Fibroblast of lung (primary cell): ENCODE measurements around the gene CIAPIN1. TPM values are rescaled to one million over a fixed set of nuclear protein-coding genes. Genes with fewer than 3 reads are reported as not detected.

ENCODE experiments used
- DNase-seq, 2 donors: peaks; one replicate each; pipeline versions ENCODE4 v3.0.0 to v3.0.0-alpha.2; 2010; ENCODE audit warnings: low read depth in 2 of 2
- H2AFZ ChIP-seq: 2 replicates; pipeline ENCODE4 v1.5.1; 2012; ENCODE audit warnings: low read length, control low read depth, inconsistent platforms
- H3K27ac ChIP-seq: 2 replicates; pipeline ENCODE4 v1.5.1; 2011; ENCODE audit warnings: low read length, control low read depth; ENCODE audit not compliant: insufficient read depth
- H3K27me3 ChIP-seq: 2 replicates; pipeline ENCODE4 v1.5.1; 2011; ENCODE audit warnings: mild to moderate bottlenecking, low read length; ENCODE audit not compliant: control insufficient read depth, insufficient read depth
- H3K36me3 ChIP-seq: 2 replicates; pipeline ENCODE4 v1.5.1; 2011; ENCODE audit warnings: low read length; ENCODE audit not compliant: control insufficient read depth, insufficient read depth
- H3K4me1 ChIP-seq: 2 replicates; pipeline ENCODE4 v1.5.1; 2011; ENCODE audit warnings: low read length; ENCODE audit not compliant: control insufficient read depth, insufficient read depth; ENCODE audit errors: extremely low read depth
- H3K4me2 ChIP-seq: 2 replicates; pipeline ENCODE4 v1.5.1; 2011; ENCODE audit warnings: low read length, control low read depth; ENCODE audit not compliant: insufficient read depth; ENCODE audit errors: extremely low read depth
- H3K4me3 ChIP-seq, 4 experiments: fragments of 200-600 bp in 1 of 4; sonication (generic) in 1 of 4; replicated peaks in 1 of 4; 2 replicates each; pipeline ENCODE4 v1.5.1; 2011 to 2016; ENCODE audit warnings: low read length in 4 of 4, low read depth in 3 of 4, mild to moderate bottlenecking in 3 of 4, control low read depth in 2 of 4, inconsistent platforms in 1 of 4, mixed read lengths in 1 of 4; ENCODE audit not compliant: insufficient read depth in 1 of 4; ENCODE audit errors: control extremely low read depth in 1 of 4
- H3K79me2 ChIP-seq: 2 replicates; pipeline ENCODE4 v1.5.1; 2012; ENCODE audit warnings: mild to moderate bottlenecking, low read length, inconsistent platforms; ENCODE audit not compliant: control insufficient read depth, insufficient read depth
- H3K9ac ChIP-seq: 2 replicates; pipeline ENCODE4 v1.5.1; 2011; ENCODE audit warnings: mild to moderate bottlenecking, low read length, control low read depth; ENCODE audit not compliant: insufficient read depth
- H3K9me3 ChIP-seq: 2 replicates; pipeline ENCODE4 v1.5.1; 2012; ENCODE audit warnings: low read depth, low read length; ENCODE audit not compliant: control insufficient read depth, insufficient read depth
- H4K20me1 ChIP-seq: 2 replicates; pipeline ENCODE4 v1.5.1; 2011; ENCODE audit warnings: low read length; ENCODE audit not compliant: control insufficient read depth, insufficient read depth; ENCODE audit errors: extremely low read depth
- CTCF ChIP-seq, 2 donors: IDR thresholded peaks in 1 of 2; conservative IDR thresholded peaks in 1 of 2; 1 replicate in 1 of 2; 2 replicates in 1 of 2; pipeline ENCODE4 v1.5.1; 2011 to 2012; ENCODE audit warnings: low read length in 2 of 2, control low read depth in 1 of 2, inconsistent platforms in 1 of 2, low read depth in 1 of 2, mild to moderate bottlenecking in 1 of 2
- EZH2 ChIP-seq: IDR thresholded peaks from 2 replicates; pipeline ENCODE4 v1.5.1; 2012; ENCODE audit warnings: low read length, control low read depth, mild to moderate bottlenecking; ENCODE audit errors: missing control alignments
- polyA plus RNA-seq, 2 donors: library from polyadenylated mRNA; depleted of rRNA in 1 of 2; stranded (reverse) in 1 of 2; unstranded in 1 of 2; fragments of >200 nt; gene quantifications; 2 replicates each; pipeline ENCODE4 v1.2.1, GENCODE V29; 2011 to 2012; ENCODE audit warnings: missing spikeins in 1 of 2
- total RNA-seq: library from RNA; depleted of rRNA; stranded (reverse); fragments of >200 nt; gene quantifications from 2 replicates; pipeline ENCODE4 v1.2.1, GENCODE V29; 2014

The CIAPIN1 gene
- total and polyA plus RNA-seq, 2 donors (not counting 1 experiment from before 2014, with no cell fraction given): 38.3 to 40.2 TPM

GRCh38 chr16:57423152-57423551 lies 24.0 kb downstream of the CIAPIN1 start:
- Histone ChIP-seq H3K4me3 (no peak overlapping the region), H3K4me2 (no peak overlapping the region), H2AFZ (no peak overlapping the region), H3K36me3 (no peaks in the 10 kb centered on the region), H4K20me1 (no peaks in the 10 kb centered on the region), H3K79me2 (no peaks in the 10 kb centered on the region), H3K27ac (no peak overlapping the region), H3K4me1 (peaks cover 7% of the 10 kb centered on the region), H3K27me3 (no peaks in the 10 kb centered on the region), H3K9ac (no peak overlapping the region), H3K9me3 (no peaks in the 10 kb centered on the region)
- TF ChIP-seq CTCF (conservative IDR thresholded peaks at IDR 0.05 in 1 of 2, IDR thresholded peaks at IDR 0.05 in 1 of 2; ENCODE audit: low read depth in 1 of 2, low read length in 2 of 2): no peak
- TF ChIP-seq EZH2: no peak
- no peak for DNase-seq

GRCh38 chr16:57422026-57422944 lies 24.9 kb downstream of the CIAPIN1 start:
- Histone ChIP-seq H4K20me1 (no peaks in the 10 kb centered on the region), H3K36me3 (no peaks in the 10 kb centered on the region), H3K9ac (no peak overlapping the region), H3K79me2 (no peaks in the 10 kb centered on the region), H3K9me3 (no peaks in the 10 kb centered on the region), H2AFZ (peak overlapping the region; percentile 5), H3K4me1 (peaks cover 10% of the 10 kb centered on the region), H3K27ac (no peak overlapping the region), H3K27me3 (no peaks in the 10 kb centered on the region), H3K4me3 (no peak overlapping the region), H3K4me2 (peak overlapping the region; percentile 13)
- peak; percentile 47 to 85 for DNase-seq
- TF ChIP-seq CTCF (conservative IDR thresholded peaks at IDR 0.05 in 1 of 2, IDR thresholded peaks at IDR 0.05 in 1 of 2; ENCODE audit: low read depth in 1 of 2, low read length in 2 of 2) (peak; percentile 89 to 93), EZH2 (no peak)

GRCh38 chr16:57419506-57419905 lies 27.7 kb downstream of the CIAPIN1 start:
- Histone ChIP-seq H3K4me3 (no peak overlapping the region), H3K27me3 (no peaks in the 10 kb centered on the region), H3K36me3 (no peaks in the 10 kb centered on the region), H2AFZ (no peak overlapping the region), H3K9ac (no peak overlapping the region), H3K27ac (no peak overlapping the region), H4K20me1 (no peaks in the 10 kb centered on the region), H3K4me2 (no peak overlapping the region), H3K79me2 (no peaks in the 10 kb centered on the region), H3K9me3 (no peaks in the 10 kb centered on the region), H3K4me1 (peaks cover 10% of the 10 kb centered on the region)
- TF ChIP-seq CTCF (conservative IDR thresholded peaks at IDR 0.05 in 1 of 2, IDR thresholded peaks at IDR 0.05 in 1 of 2; ENCODE audit: low read depth in 1 of 2, low read length in 2 of 2) (no peak), EZH2 (no peak)
- DNase-seq: no peak
